GM20431 (cell line): ENCODE measurements around the gene CA10.

Source experiments
- in situ Hi-C: fragments of 300-500 bp; cut with MseI, MboI; formaldehyde crosslinking; loops from one replicate; pipeline ENCODE4 v1.15.0; 2020; ENCODE audit warnings: low sequenced_read_pairs; ENCODE audit not compliant: unreplicated experiment

The CA10 gene

GRCh38 chr17:51961689-51962088 is 196.8 kb downstream of the CA10 start:
- in situ Hi-C loops = no loop called here

GRCh38 chr17:51957786-51958185 is 200.7 kb downstream of the CA10 start:
- in situ Hi-C loops = no loop called here

GRCh38 chr17:51955245-51955644 is 203.3 kb downstream of the CA10 start:
- in situ Hi-C loops = no loop called here

GRCh38 chr17:51954232-51954765 is 204.2 kb downstream of the CA10 start:
- in situ Hi-C loops = no loop called here

GRCh38 chr17:51951741-51952140 is 206.8 kb downstream of the CA10 start:
- in situ Hi-C loops = no loop called here

GRCh38 chr17:51948128-51948527 is 210.4 kb downstream of the CA10 start:
- in situ Hi-C loops = no loop called here

- in situ Hi-C loops = no loop called here
Measured at GRCh38 chr17:51947160-51947735, 211.3 kb downstream of the CA10 start.

- in situ Hi-C loops = no loop called here
Measured at GRCh38 chr17:51946311-51946710, 212.2 kb downstream of the CA10 start.

- in situ Hi-C loops = no loop called here
Measured at GRCh38 chr17:51941272-51941671, 217.2 kb downstream of the CA10 start.

- in situ Hi-C loops = no loop called here
Measured at GRCh38 chr17:51937264-51937663, 221.2 kb downstream of the CA10 start.

- in situ Hi-C loops = no loop called here
Measured at GRCh38 chr17:51935477-51935876, 223.0 kb downstream of the CA10 start.

- in situ Hi-C loops = no loop called here
Measured at GRCh38 chr17:51933647-51934046, 224.9 kb downstream of the CA10 start.

GRCh38 chr17:51926448-51926847 is 232.1 kb downstream of the CA10 start:
- in situ Hi-C loops = no loop called here

- in situ Hi-C loops = no loop called here
Measured at GRCh38 chr17:51921500-51921899, 237.0 kb downstream of the CA10 start.

GRCh38 chr17:51914577-51914976 is 243.9 kb downstream of the CA10 start:
- in situ Hi-C loops = no loop called here

- in situ Hi-C loops = no loop called here
Measured at GRCh38 chr17:51913491-51914205, 244.9 kb downstream of the CA10 start.

GRCh38 chr17:51912939-51913338 is 245.6 kb downstream of the CA10 start:
- in situ Hi-C loops = no loop called here

- in situ Hi-C loops = no loop called here
Measured at GRCh38 chr17:51911237-51911636, 247.3 kb downstream of the CA10 start.

GRCh38 chr17:51909971-51910370 is 248.5 kb downstream of the CA10 start:
- in situ Hi-C loops = no loop called here

- in situ Hi-C loops = no loop called here
Measured at GRCh38 chr17:51908841-51909537, 249.5 kb downstream of the CA10 start.

- in situ Hi-C loops = no loop called here
Measured at GRCh38 chr17:51907041-51907440, 251.5 kb downstream of the CA10 start.
